Left ventricle myocardium inferior (tissue), 1 donor: ENCODE data around the gene NID1. TPM values are rescaled to one million over a fixed set of nuclear protein-coding genes. Genes with fewer than 3 reads are reported as not detected.
A peak's percentile ranks its signal among the peaks of the same experiment; 100 is the strongest.

Experiments used
- DNase-seq: peaks from one replicate; pipeline ENCODE4 v3.0.0-alpha.2; 2020
- H3K27ac ChIP-seq: fragments of 200-600 bp; replicated peaks from 2 replicates; pipeline ENCODE4 v1.8.0; 2021
- H3K27me3 ChIP-seq: fragments of 200-600 bp; 2 replicates; pipeline ENCODE4 v1.8.0; 2021; ENCODE audit warnings: low read depth
- H3K36me3 ChIP-seq: fragments of 200-600 bp; 2 replicates; pipeline ENCODE4 v1.8.0; 2021
- H3K4me1 ChIP-seq: fragments of 200-600 bp; 2 replicates; pipeline ENCODE4 v1.8.0; 2021
- H3K4me3 ChIP-seq: fragments of 200-600 bp; 2 replicates; pipeline ENCODE4 v1.8.0; 2021; ENCODE audit warnings: mild to moderate bottlenecking, moderate library complexity
- H3K9me3 ChIP-seq: fragments of 200-600 bp; replicated peaks from 2 replicates; pipeline ENCODE4 v1.8.0; 2021
- intact Hi-C: fragments of 100-400 bp; cut with micrococcal nuclease; formaldehyde crosslinking; loops from one replicate; pipeline ENCODE4 v1.11.0; 2022
- total RNA-seq: library from RNA; stranded (reverse); fragmentation: NEBNext Ultra II Directional; extraction: Animal tissue kit (Norgen Biotek cat#: 25700); gene quantifications from one replicate; pipeline ENCODE4 v1.2.1, GENCODE V29; 2021
- TF ChIP-seq, protein P1 (sequence below): fragments of 200-600 bp; IDR thresholded peaks from 2 replicates; pipeline ENCODE4 v1.8.0; 2021; ENCODE audit warnings: antibody characterized with exemption, mild to moderate bottlenecking, borderline replicate concordance
- donor health status: DM: no; HTN: yes; CAD: no; lungs with severe emphysema.

The NID1 gene
- total RNA-seq, 1 donor from 2014 or later: 40.4 TPM

DNA sequence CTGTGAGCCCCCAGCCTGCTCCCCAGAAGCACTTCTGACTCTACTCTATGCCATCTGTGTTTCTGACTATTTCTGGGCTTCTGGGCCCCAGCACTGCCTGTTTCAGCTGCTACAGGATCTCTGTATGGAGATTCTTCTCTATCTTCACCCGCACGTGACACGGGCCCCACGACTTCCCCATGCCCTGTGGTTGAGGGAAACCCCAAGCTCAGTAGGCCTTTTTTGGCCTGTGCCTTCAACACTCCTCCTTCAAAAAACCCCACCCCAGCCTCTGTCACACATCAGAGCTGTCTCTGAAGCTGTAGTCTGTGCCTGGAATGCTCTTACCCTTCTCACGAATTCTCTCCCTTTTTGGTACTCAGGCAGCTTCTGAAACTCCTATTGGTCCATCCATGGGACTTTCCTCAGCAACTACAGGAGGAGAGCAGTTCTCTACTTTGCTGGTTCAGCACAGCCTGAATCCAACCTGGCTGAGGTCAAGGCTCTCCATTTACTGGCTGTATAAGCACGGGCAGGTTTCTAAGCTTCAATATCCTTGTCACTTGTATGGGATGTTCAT is 2.0 kb upstream of the NID1 start:
- Histone ChIP-seq H3K27me3 (no peaks in the 10 kb centered on the region), H3K36me3 (peaks cover 9% of the 10 kb centered on the region), H3K27ac (peak overlapping the region; percentile 98), H3K9me3 (peaks cover 20% of the 10 kb centered on the region), H3K4me1 (peaks cover 68% of the 10 kb centered on the region), H3K4me3 (peak overlapping the region; percentile 92)
- TF ChIP-seq, protein P1, sequence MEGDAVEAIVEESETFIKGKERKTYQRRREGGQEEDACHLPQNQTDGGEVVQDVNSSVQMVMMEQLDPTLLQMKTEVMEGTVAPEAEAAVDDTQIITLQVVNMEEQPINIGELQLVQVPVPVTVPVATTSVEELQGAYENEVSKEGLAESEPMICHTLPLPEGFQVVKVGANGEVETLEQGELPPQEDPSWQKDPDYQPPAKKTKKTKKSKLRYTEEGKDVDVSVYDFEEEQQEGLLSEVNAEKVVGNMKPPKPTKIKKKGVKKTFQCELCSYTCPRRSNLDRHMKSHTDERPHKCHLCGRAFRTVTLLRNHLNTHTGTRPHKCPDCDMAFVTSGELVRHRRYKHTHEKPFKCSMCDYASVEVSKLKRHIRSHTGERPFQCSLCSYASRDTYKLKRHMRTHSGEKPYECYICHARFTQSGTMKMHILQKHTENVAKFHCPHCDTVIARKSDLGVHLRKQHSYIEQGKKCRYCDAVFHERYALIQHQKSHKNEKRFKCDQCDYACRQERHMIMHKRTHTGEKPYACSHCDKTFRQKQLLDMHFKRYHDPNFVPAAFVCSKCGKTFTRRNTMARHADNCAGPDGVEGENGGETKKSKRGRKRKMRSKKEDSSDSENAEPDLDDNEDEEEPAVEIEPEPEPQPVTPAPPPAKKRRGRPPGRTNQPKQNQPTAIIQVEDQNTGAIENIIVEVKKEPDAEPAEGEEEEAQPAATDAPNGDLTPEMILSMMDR: no peak
- intact Hi-C loops: no loop called here
- peak; percentile 72 for DNase-seq

DNA sequence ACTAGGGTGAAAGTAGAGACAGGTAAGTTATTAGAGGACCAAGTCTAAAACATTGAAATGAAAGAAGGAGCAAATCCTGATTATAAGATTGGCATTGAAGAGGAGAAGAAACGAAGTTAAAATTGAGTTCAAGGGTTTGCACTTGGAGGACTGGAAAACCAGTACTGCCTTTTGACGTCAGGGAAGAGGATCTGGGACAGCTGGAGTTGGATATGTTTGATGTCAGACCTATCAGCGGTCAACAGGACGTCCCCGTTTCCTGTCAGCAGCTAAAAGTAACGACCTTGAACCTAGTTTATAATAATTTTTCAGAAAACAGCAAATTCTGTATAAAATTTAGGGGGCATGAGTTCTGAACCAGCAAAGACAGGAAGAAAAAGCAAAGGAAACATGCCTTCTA is 1.2 kb upstream of the NID1 start:
- TF ChIP-seq, protein P1: no peak
- no peak for DNase-seq
- intact Hi-C loops: no loop called here
- H3K27ac ChIP-seq: peak overlapping the region; percentile 98
- no peaks in the 10 kb centered on the region for H3K27me3 ChIP-seq
- H3K36me3 ChIP-seq: peaks cover 12% of the 10 kb centered on the region
- peaks cover 76% of the 10 kb centered on the region for H3K4me1 ChIP-seq
- peak overlapping the region; percentile 92 for H3K4me3 ChIP-seq
- peaks cover 11% of the 10 kb centered on the region for H3K9me3 ChIP-seq

DNA sequence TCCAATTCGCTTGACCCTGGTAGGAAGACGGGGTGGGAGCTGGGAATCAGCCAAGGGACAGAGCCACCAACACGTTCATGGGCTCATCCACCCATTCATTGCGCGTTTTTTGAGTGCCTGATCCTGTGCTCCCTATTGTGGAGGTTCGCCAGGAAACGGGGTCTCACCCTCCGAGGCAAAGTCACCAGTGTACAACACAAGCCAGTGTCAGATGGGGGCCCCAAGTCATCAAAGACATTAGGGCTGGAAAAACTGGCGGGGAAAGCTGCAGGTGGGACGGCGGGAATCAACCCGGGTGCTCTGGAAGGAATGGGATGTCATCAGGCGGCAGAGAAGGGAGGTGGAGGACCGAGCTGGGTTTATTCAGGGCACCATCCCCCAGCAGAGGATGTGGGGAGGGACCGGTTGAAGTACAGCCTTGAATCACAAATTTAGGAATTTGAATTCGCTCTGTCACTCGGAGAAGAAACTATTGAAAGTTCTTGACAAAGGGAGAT is 667 bp upstream of the NID1 start:
- Histone ChIP-seq H3K9me3 (peaks cover 6% of the 10 kb centered on the region), H3K4me3 (peak overlapping the region; percentile 92), H3K4me1 (peaks cover 81% of the 10 kb centered on the region), H3K27ac (peak overlapping the region; percentile 98), H3K27me3 (no peaks in the 10 kb centered on the region), H3K36me3 (peaks cover 17% of the 10 kb centered on the region)
- DNase-seq: no peak
- intact Hi-C loops: no loop called here
- TF ChIP-seq, protein P1: no peak

DNA sequence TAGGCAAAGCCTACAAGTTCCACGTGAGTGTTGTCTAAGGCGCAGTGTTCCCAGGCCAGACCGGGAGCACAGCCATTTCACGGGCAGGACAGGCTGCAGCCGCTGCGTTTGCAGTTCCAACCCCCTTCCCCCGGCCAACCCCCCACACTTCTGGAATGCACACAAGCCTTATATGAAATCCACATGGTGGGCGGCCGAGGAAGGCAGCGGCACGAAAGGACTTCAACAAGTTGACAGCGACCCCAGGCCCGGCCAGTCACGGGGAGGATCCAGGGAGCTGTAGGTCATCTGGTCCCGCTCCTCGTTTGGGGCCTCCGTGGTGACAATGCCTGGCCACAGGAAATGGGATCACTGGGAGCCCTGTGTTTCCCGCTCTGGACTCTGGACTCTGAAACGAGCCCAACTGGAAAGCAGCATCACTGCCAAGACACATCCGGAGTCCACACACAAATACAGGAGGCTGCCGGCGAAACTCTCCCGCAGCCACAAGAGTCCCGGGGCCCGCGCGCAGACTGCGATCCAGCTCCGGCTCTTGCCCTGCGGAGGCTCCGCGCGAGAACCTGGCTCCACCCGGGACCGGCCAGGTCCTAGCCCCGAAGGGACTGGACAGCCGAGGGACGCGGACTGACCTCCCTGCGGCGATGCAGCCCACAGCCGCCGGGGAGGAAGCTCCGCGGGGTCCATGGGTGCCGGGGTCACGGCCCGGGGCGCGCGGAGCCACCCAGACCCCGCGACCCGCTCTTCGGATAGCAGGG is 794 bp downstream of the NID1 start:
- DNase-seq: peak; percentile 68
- Histone ChIP-seq H3K9me3 (no peaks in the 10 kb centered on the region), H3K36me3 (peaks cover 24% of the 10 kb centered on the region), H3K4me1 (peaks cover 96% of the 10 kb centered on the region), H3K27ac (peak overlapping the region; percentile 98), H3K4me3 (peak overlapping the region; percentile 92), H3K27me3 (no peaks in the 10 kb centered on the region)
- intact Hi-C loops: no loop called here
- TF ChIP-seq, protein P1: no peak

DNA sequence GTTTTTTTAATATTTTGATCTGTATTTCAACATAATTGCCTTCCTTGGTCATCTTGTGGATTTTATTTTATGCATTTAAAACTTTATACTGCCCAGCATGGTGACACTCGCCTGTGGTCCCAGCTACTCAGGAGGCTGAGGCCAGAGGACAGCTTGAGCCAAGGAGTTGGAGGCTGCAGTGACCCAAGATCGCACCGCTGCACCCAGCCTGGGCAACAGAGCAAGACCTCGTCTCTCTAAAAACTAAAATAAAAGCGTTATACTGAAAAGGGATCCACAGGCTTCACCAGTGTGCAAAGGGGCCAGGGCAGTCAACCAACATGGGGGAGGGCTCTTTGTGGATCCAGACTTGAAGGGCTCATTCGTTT is 1.4 kb downstream of the NID1 start:
- H3K4me3 ChIP-seq: peak overlapping the region; percentile 92
- H3K4me1 ChIP-seq: peaks cover 97% of the 10 kb centered on the region
- no peaks in the 10 kb centered on the region for H3K27me3 ChIP-seq
- peak overlapping the region; percentile 98 for H3K27ac ChIP-seq
- TF ChIP-seq, protein P1: no peak
- intact Hi-C loops: no loop called here
- H3K36me3 ChIP-seq: peaks cover 24% of the 10 kb centered on the region
- no peaks in the 10 kb centered on the region for H3K9me3 ChIP-seq
- DNase-seq: no peak
